ENCODE data around the gene SLC25A43.
"Not testable (repeated sequence)": the region's sequence is repeated elsewhere in the genome, so short reads cannot be mapped to it uniquely, and the experiment has no call there.

The SLC25A43 gene

DNA sequence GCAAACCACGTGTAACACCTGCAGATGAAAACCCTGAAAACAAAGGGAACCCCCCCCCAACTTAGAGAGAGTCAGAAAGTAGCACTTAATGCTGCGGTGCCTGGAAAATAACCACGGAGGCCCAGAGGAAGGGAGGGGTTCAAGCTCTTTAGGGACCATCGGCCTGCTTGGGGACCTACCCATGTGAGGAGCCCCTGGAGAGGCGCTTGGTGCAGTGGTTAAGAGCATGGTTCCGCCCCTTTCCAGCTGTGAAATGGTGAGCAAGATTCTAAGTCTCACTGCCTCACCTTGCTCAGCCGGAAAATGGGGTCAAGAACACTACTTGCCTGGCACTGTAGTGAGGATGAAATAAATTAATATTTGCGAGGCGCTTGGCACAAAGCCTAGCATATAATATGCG is 82.9 kb downstream of the SLC25A43 start:
- H3K4me1 ChIP-seq (ENCODE audit: low read length): 0 out of 2 replicates have a peak, but pooled peaks cover 3% of the 10 kb centered on the region
- TF ChIP-seq EZH2 (optimal IDR thresholded peaks at IDR 0.05; ENCODE audit: low read depth, low read length) (no peak), EZH2phosphoT487 (IDR thresholded peaks at IDR 0.05; ENCODE audit: low read length) (no peak)
- TF ChIP-seq, protein P1, sequence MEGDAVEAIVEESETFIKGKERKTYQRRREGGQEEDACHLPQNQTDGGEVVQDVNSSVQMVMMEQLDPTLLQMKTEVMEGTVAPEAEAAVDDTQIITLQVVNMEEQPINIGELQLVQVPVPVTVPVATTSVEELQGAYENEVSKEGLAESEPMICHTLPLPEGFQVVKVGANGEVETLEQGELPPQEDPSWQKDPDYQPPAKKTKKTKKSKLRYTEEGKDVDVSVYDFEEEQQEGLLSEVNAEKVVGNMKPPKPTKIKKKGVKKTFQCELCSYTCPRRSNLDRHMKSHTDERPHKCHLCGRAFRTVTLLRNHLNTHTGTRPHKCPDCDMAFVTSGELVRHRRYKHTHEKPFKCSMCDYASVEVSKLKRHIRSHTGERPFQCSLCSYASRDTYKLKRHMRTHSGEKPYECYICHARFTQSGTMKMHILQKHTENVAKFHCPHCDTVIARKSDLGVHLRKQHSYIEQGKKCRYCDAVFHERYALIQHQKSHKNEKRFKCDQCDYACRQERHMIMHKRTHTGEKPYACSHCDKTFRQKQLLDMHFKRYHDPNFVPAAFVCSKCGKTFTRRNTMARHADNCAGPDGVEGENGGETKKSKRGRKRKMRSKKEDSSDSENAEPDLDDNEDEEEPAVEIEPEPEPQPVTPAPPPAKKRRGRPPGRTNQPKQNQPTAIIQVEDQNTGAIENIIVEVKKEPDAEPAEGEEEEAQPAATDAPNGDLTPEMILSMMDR (IDR thresholded peaks at IDR 0.05; ENCODE audit: low read length): no peak
- H3K4me3 ChIP-seq (ENCODE audit: low read length): peak overlapping the region; percentile 45; the same call in 1 of the 2 replicates
- peak overlapping the region; percentile 60 for H2AFZ ChIP-seq (ENCODE audit: low read length)
- DNase-seq: no peak
- H3K27ac ChIP-seq (ENCODE audit: low read length): peak overlapping the region; percentile 21; the same call in 1 of the 2 replicates
- no peaks in the 10 kb centered on the region for H3K9me3 ChIP-seq (replicated peaks; ENCODE audit: insufficient read depth, low read length)
- no peaks in the 10 kb centered on the region for H3F3A ChIP-seq (ENCODE audit: insufficient read depth, low read length)
- peak overlapping the region; percentile 42 for H3K4me2 ChIP-seq (ENCODE audit: low read depth, low read length)
- H3K36me3 ChIP-seq (replicated peaks; ENCODE audit: insufficient read depth, low read length): no peaks in the 10 kb centered on the region
- H3K79me2 ChIP-seq (ENCODE audit: low read length): no peaks in the 10 kb centered on the region
- H4K20me1 ChIP-seq (ENCODE audit: insufficient read depth, low read length): no peaks in the 10 kb centered on the region
- H3K27me3 ChIP-seq (replicated peaks; ENCODE audit: insufficient read depth, low read length): no peaks in the 10 kb centered on the region
- H3K9me2 ChIP-seq (replicated peaks; ENCODE audit: insufficient read depth, low read length): no peaks in the 10 kb centered on the region
- peak overlapping the region; percentile 42; the same call in 1 of the 2 replicates for H3K9ac ChIP-seq (ENCODE audit: low read length)

DNA sequence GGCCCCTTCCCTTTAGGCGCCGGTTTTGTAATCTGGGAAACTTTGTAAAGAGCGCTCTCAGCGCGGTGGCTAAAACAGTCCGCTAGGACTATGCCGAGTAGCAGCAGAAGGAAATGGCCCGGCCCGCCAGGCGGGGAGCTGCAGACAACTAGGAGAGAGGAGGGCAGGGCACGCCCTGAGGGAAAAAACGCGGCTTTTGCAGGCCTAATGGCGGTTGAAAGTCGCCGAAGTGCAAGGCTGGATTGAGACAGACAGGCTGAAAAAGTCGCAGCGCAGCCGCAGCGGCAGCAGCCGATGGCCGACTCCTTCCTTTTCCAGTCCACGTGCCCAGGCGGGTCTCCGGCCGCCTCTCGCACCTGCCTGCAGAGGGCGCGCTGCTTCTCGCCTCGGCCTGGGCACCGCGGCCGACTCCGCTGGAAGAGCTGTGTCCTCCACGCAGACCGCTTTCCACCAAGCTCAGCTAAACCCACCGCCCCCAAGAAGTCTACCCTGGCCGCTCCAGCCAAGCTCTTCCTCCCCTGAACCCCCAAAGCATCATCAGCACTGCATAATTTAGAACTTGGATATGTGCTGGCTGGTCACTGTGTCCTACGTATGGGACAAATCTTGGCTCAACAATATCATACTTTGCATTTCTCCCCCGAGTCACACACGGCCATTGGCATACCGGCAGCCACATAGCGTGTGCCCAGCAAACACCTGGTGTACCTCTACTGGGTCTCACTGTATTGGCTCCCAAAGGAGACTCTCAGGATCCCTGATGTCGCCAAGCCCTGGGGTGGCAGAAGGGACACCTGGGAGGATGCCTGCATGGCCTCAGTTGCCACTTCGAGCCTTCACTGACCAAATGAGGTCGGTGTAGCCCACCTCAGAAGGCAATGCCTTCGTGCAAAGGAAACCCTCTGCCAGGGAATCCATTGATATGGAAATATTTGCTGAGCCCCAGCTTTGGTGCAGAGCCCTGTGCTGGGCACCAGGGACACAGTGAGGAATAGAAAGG is 83.6 kb downstream of the SLC25A43 start:
- peak overlapping the region; percentile 42; the same call in 1 of the 2 replicates for H3K9ac ChIP-seq (ENCODE audit: low read length)
- no peaks in the 10 kb centered on the region for H3F3A ChIP-seq (ENCODE audit: insufficient read depth, low read length)
- no peaks in the 10 kb centered on the region for H3K36me3 ChIP-seq (replicated peaks; ENCODE audit: insufficient read depth, low read length)
- H3K4me1 ChIP-seq (ENCODE audit: low read length): 0 out of 2 replicates have a peak, but pooled peaks cover 3% of the 10 kb centered on the region
- no peaks in the 10 kb centered on the region for H3K79me2 ChIP-seq (ENCODE audit: low read length)
- H3K4me3 ChIP-seq (ENCODE audit: low read length): peak overlapping the region; percentile 45
- peak overlapping the region; percentile 42 for H3K4me2 ChIP-seq (ENCODE audit: low read depth, low read length)
- peak overlapping the region; percentile 60 for H2AFZ ChIP-seq (ENCODE audit: low read length)
- TF ChIP-seq EZH2phosphoT487 (IDR thresholded peaks at IDR 0.05; ENCODE audit: low read length): no peak
- TF ChIP-seq, protein P1 (IDR thresholded peaks at IDR 0.05; ENCODE audit: low read length): peak; percentile 71
- no peaks in the 10 kb centered on the region for H4K20me1 ChIP-seq (ENCODE audit: insufficient read depth, low read length)
- DNase-seq: peak; percentile 65
- no peaks in the 10 kb centered on the region for H3K27me3 ChIP-seq (replicated peaks; ENCODE audit: insufficient read depth, low read length)
- no peaks in the 10 kb centered on the region for H3K9me2 ChIP-seq (replicated peaks; ENCODE audit: insufficient read depth, low read length)
- peak overlapping the region; percentile 21; the same call in 1 of the 2 replicates for H3K27ac ChIP-seq (ENCODE audit: low read length)
- no peaks in the 10 kb centered on the region for H3K9me3 ChIP-seq (replicated peaks; ENCODE audit: insufficient read depth, low read length)

DNA sequence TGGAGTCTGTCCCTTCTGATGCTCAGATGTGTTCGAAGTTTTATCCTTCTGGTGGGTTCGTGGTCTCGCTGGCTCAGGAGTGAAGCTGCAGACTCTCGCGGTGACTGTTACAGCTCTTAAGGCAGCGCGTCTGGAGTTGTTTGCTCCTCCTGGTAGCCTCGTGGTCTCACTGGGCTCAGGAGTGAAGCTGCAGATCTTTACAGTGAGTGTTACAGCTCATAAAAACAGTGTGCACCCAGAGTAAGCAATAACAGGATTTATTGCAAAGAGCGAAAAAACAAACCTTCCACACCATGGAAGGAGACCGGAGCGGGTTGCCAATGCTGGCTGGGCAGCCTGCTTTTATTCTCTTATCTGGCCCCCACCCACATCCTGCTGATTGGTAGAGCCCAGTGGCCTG is 87.6 kb downstream of the SLC25A43 start:
- no peak overlapping the region for H2AFZ ChIP-seq (ENCODE audit: low read length)
- no peaks in the 10 kb centered on the region for H3K9me3 ChIP-seq (replicated peaks; ENCODE audit: insufficient read depth, low read length)
- H4K20me1 ChIP-seq (ENCODE audit: insufficient read depth, low read length): no peaks in the 10 kb centered on the region
- no peaks in the 10 kb centered on the region for H3K36me3 ChIP-seq (replicated peaks; ENCODE audit: insufficient read depth, low read length)
- H3K79me2 ChIP-seq (ENCODE audit: low read length): no peaks in the 10 kb centered on the region
- no peaks in the 10 kb centered on the region for H3K9me2 ChIP-seq (replicated peaks; ENCODE audit: insufficient read depth, low read length)
- 0 out of 2 replicates have a peak, but pooled peaks cover 3% of the 10 kb centered on the region for H3K4me1 ChIP-seq (ENCODE audit: low read length)
- DNase-seq: no peak
- no peaks in the 10 kb centered on the region for H3F3A ChIP-seq (ENCODE audit: insufficient read depth, low read length)
- no peak overlapping the region for H3K9ac ChIP-seq (ENCODE audit: low read length)
- H3K4me2 ChIP-seq (ENCODE audit: low read depth, low read length): no peak overlapping the region
- no peak overlapping the region for H3K4me3 ChIP-seq (ENCODE audit: low read length)
- no peak overlapping the region for H3K27ac ChIP-seq (ENCODE audit: low read length)
- TF ChIP-seq, protein P1 (IDR thresholded peaks at IDR 0.05; ENCODE audit: low read length): no peak
- TF ChIP-seq EZH2phosphoT487 (IDR thresholded peaks at IDR 0.05; ENCODE audit: low read length): no peak
- no peak for TF ChIP-seq EZH2 (optimal IDR thresholded peaks at IDR 0.05; ENCODE audit: low read depth, low read length)
- no peaks in the 10 kb centered on the region for H3K27me3 ChIP-seq (replicated peaks; ENCODE audit: insufficient read depth, low read length)

DNA sequence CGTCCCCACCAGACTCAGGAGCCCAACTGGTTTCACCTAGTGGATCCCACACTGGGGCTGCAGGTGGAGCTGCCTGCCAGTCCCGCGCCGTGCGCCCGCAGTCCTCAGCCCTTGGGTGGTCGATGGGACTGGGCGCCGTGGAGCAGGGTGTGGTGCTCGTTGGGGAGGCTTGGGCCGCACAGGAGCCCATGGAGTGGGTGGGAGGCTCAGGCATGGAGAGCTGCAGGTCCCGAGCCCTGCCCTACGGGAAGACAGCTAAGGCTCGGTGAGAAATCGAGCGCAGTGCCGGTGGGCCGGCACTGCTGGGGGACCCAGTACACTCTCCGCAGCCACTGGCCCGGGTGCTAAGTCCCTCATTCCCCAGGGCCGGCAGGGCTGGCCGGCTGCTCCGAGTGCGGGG is 88.6 kb downstream of the SLC25A43 start:
- not testable (repeated sequence) for H3K4me1 ChIP-seq (ENCODE audit: low read length); H3F3A ChIP-seq (ENCODE audit: insufficient read depth, low read length); H4K20me1 ChIP-seq (ENCODE audit: insufficient read depth, low read length); H3K9me3 ChIP-seq (replicated peaks; ENCODE audit: insufficient read depth, low read length); H3K79me2 ChIP-seq (ENCODE audit: low read length); H3K4me3 ChIP-seq (ENCODE audit: low read length); DNase-seq; H2AFZ ChIP-seq (ENCODE audit: low read length); H3K9me2 ChIP-seq (replicated peaks; ENCODE audit: insufficient read depth, low read length); H3K9ac ChIP-seq (ENCODE audit: low read length); H3K4me2 ChIP-seq (ENCODE audit: low read depth, low read length); H3K27me3 ChIP-seq (replicated peaks; ENCODE audit: insufficient read depth, low read length); H3K27ac ChIP-seq (ENCODE audit: low read length); H3K36me3 ChIP-seq (replicated peaks; ENCODE audit: insufficient read depth, low read length)

All from MM.1S (cell line).